ENCODE results near the gene ADGRB3.

The ADGRB3 gene

GRCh38 chr6:68701159-68701558, 66.1 kb downstream of the ADGRB3 start:
- DNase-seq (ENCODE audit: low read depth in 2 of 2, low spot score in 1 of 2): no peak

- DNase-seq (ENCODE audit: low read depth in 2 of 2, low spot score in 1 of 2): no peak
Measured at GRCh38 chr6:68704485-68704884, 69.4 kb downstream of the ADGRB3 start.

GRCh38 chr6:68709091-68709490, 74.0 kb downstream of the ADGRB3 start:
- DNase-seq (ENCODE audit: low read depth in 2 of 2, low spot score in 1 of 2): no peak

GRCh38 chr6:68709882-68710281, 74.8 kb downstream of the ADGRB3 start:
- no peak for DNase-seq (ENCODE audit: low read depth in 2 of 2, low spot score in 1 of 2)

GRCh38 chr6:68710496-68710895, 75.4 kb downstream of the ADGRB3 start:
- DNase-seq (ENCODE audit: low read depth in 2 of 2, low spot score in 1 of 2): no peak

GRCh38 chr6:68710916-68711315, 75.8 kb downstream of the ADGRB3 start:
- no peak for DNase-seq (ENCODE audit: low read depth in 2 of 2, low spot score in 1 of 2)

- no peak for DNase-seq (ENCODE audit: low read depth in 2 of 2, low spot score in 1 of 2)
Measured at GRCh38 chr6:68711386-68712000, 76.4 kb downstream of the ADGRB3 start.

GRCh38 chr6:68716620-68717019, 81.5 kb downstream of the ADGRB3 start:
- DNase-seq (ENCODE audit: low read depth in 2 of 2, low spot score in 1 of 2): no peak

GRCh38 chr6:68718385-68719073, 83.4 kb downstream of the ADGRB3 start:
- no peak for DNase-seq (ENCODE audit: low read depth in 2 of 2, low spot score in 1 of 2)

- no peak for DNase-seq (ENCODE audit: low read depth in 2 of 2, low spot score in 1 of 2)
Measured at GRCh38 chr6:68719761-68720160, 84.7 kb downstream of the ADGRB3 start.

GRCh38 chr6:68722891-68723527, 87.9 kb downstream of the ADGRB3 start:
- DNase-seq (ENCODE audit: low read depth in 2 of 2, low spot score in 1 of 2): no peak

- DNase-seq (ENCODE audit: low read depth in 2 of 2, low spot score in 1 of 2): no peak
Measured at GRCh38 chr6:68724060-68724459, 89.0 kb downstream of the ADGRB3 start.

- no peak for DNase-seq (ENCODE audit: low read depth in 2 of 2, low spot score in 1 of 2)
Measured at GRCh38 chr6:68726337-68726736, 91.3 kb downstream of the ADGRB3 start.

GRCh38 chr6:68726992-68727391, 91.9 kb downstream of the ADGRB3 start:
- DNase-seq (ENCODE audit: low read depth in 2 of 2, low spot score in 1 of 2): no peak

GRCh38 chr6:68727699-68728098, 92.6 kb downstream of the ADGRB3 start:
- no peak for DNase-seq (ENCODE audit: low read depth in 2 of 2, low spot score in 1 of 2)

- no peak for DNase-seq (ENCODE audit: low read depth in 2 of 2, low spot score in 1 of 2)
Measured at GRCh38 chr6:68728159-68728979, 93.3 kb downstream of the ADGRB3 start.

GRCh38 chr6:68729377-68729903, 94.4 kb downstream of the ADGRB3 start:
- no peak for DNase-seq (ENCODE audit: low read depth in 2 of 2, low spot score in 1 of 2)

GRCh38 chr6:68730291-68731054, 95.4 kb downstream of the ADGRB3 start:
- no peak for DNase-seq (ENCODE audit: low read depth in 2 of 2, low spot score in 1 of 2)

- no peak for DNase-seq (ENCODE audit: low read depth in 2 of 2, low spot score in 1 of 2)
Measured at GRCh38 chr6:68732423-68732822, 97.3 kb downstream of the ADGRB3 start.

GRCh38 chr6:68735866-68736265, 100.8 kb downstream of the ADGRB3 start:
- DNase-seq (ENCODE audit: low read depth in 2 of 2, low spot score in 1 of 2): no peak

- no peak for DNase-seq (ENCODE audit: low read depth in 2 of 2, low spot score in 1 of 2)
Measured at GRCh38 chr6:68737061-68737460, 102.0 kb downstream of the ADGRB3 start.

Data from stimulated activated CD8-positive, alpha-beta memory T cell treated with anti-CD3 and anti-CD28 coated beads, Interleukin-4, amount 100 ng/mL, for 4 hours (primary cell).